B cell (primary cell): ENCODE results near the gene PRSS33. TPM values are rescaled to one million over a fixed set of nuclear protein-coding genes. Genes with fewer than 3 reads are reported as not detected.

Source experiments
- ATAC-seq: fragments of 200-7000 bp; cut with Tn5 transposase; one replicate; pipeline ENCODE4 v1.10.0; 2021; ENCODE audit warnings: low read depth, mild to moderate bottlenecking, moderate number of reproducible peaks, moderate library complexity
- CTCF ChIA-PET: fragments of 350-600 bp; sonication (Branson Sonifier 250); formaldehyde crosslinking; loops from one replicate; lab custom pipeline; 2021; ENCODE audit warnings: antibody characterized with exemption, inconsistent platforms; lab: Charles Lee
- POLR2A ChIA-PET: fragments of 350-600 bp; sonication (Branson Sonifier 250); formaldehyde crosslinking; loops from one replicate; lab custom pipeline; 2021; ENCODE audit warnings: antibody characterized with exemption; lab: Charles Lee
- DNase-seq: peaks from one replicate; pipeline ENCODE4 v3.0.0; 2013
- H2AFZ ChIP-seq: 2 replicates; pipeline ENCODE4 v1.6.1; 2012; ENCODE audit warnings: mild to moderate bottlenecking, low read depth, low read length; ENCODE audit not compliant: insufficient read depth, poor library complexity, severe bottlenecking
- H3K27ac ChIP-seq, 2 donors: 1 replicate in 1 of 2; 2 replicates in 1 of 2; pipeline ENCODE4 v1.5.1; 2012 to 2013; ENCODE audit warnings: low read length in 2 of 2, mild to moderate bottlenecking in 2 of 2, moderate library complexity in 1 of 2
- H3K27me3 ChIP-seq, 4 experiments: fragments of 200-600 bp in 1 of 4; sonication (generic) in 1 of 4; replicated peaks in 1 of 4; 1 replicate in 2 of 4; 2 replicates in 2 of 4; pipeline versions ENCODE4 v1.6.1 to v1.7.0; 2013 to 2016; ENCODE audit warnings: low read length in 3 of 4, mild to moderate bottlenecking in 2 of 4, mixed read lengths in 1 of 4, moderate library complexity in 1 of 4; ENCODE audit not compliant: insufficient read depth in 4 of 4, control insufficient read depth in 3 of 4; ENCODE audit errors: control extremely low read depth in 1 of 4
- H3K36me3 ChIP-seq, 2 experiments: replicated peaks in 1 of 2; 1 replicate in 1 of 2; 2 replicates in 1 of 2; pipeline versions ENCODE4 v1.6.1 to v1.7.1; 2013; ENCODE audit warnings: low read length in 1 of 2; ENCODE audit not compliant: insufficient read depth in 2 of 2, control insufficient read depth in 1 of 2; ENCODE audit errors: control extremely low read depth in 1 of 2, extremely low read depth in 1 of 2
- H3K4me1 ChIP-seq, 2 donors: fragments of 200-600 bp in 1 of 2; sonication (generic) in 1 of 2; 1 replicate in 1 of 2; 2 replicates in 1 of 2; pipeline versions ENCODE4 v1.5.1 to v1.6.1; 2013 to 2017; ENCODE audit warnings: low read length in 2 of 2; ENCODE audit not compliant: control insufficient read depth in 2 of 2, insufficient read depth in 2 of 2
- H3K4me2 ChIP-seq: replicated peaks from 2 replicates; pipeline ENCODE3; 2012; ENCODE audit warnings: mild to moderate bottlenecking, low read depth, low read length; ENCODE audit not compliant: poor library complexity, severe bottlenecking
- H3K4me3 ChIP-seq, 5 experiments: fragments of 200-600 bp in 1 of 5; sonication (generic) in 1 of 5; 1 replicate in 3 of 5; 2 replicates in 2 of 5; pipeline versions ENCODE4 v1.5.1 to v1.7.0; 2011 to 2016; ENCODE audit warnings: low read length in 4 of 5, mild to moderate bottlenecking in 4 of 5, low read depth in 2 of 5, control low read depth in 1 of 5, moderate library complexity in 1 of 5; ENCODE audit not compliant: insufficient read depth in 1 of 5; ENCODE audit errors: control extremely low read depth in 1 of 5, extremely low read depth in 1 of 5
- H3K79me2 ChIP-seq: fragments of 200-600 bp; sonication (generic); one replicate; pipeline ENCODE4 v1.6.0; 2016; ENCODE audit warnings: low read length; ENCODE audit not compliant: control insufficient read depth, insufficient read depth
- H3K9ac ChIP-seq: fragments of 200-600 bp; sonication (generic); 2 replicates; pipeline ENCODE4 v1.6.1; 2017; ENCODE audit warnings: mild to moderate bottlenecking, low read length, moderate library complexity
- H3K9me3 ChIP-seq, 3 donors: one replicate each; pipeline versions ENCODE4 v1.6.1 to v1.7.1; 2013; ENCODE audit warnings: low read length in 2 of 3; ENCODE audit not compliant: control insufficient read depth in 2 of 3, insufficient read depth in 1 of 3; ENCODE audit errors: control extremely low read depth in 1 of 3
- H4K20me1 ChIP-seq: 2 replicates; pipeline ENCODE4 v1.6.0; 2012; ENCODE audit warnings: mild to moderate bottlenecking, low read length; ENCODE audit not compliant: insufficient read depth, control insufficient read depth, poor library complexity, severe bottlenecking
- H3K27ac Mint-ChIP-seq: one replicate; pipeline ENCODE4 v1.8.0; 2021; ENCODE audit warnings: mixed read lengths
- H3K27me3 Mint-ChIP-seq: one replicate; pipeline ENCODE4 v1.8.0; 2021; ENCODE audit warnings: mixed read lengths
- H3K4me1 Mint-ChIP-seq: one replicate; pipeline ENCODE4 v1.8.0; 2021; ENCODE audit warnings: mixed read lengths
- H3K4me3 Mint-ChIP-seq: one replicate; pipeline ENCODE4 v1.8.0; 2021; ENCODE audit warnings: mixed read lengths
- H3K9me3 Mint-ChIP-seq: one replicate; pipeline ENCODE4 v1.8.0; 2022; ENCODE audit warnings: mixed read lengths; ENCODE audit not compliant: insufficient read depth
- EZH2 ChIP-seq: IDR thresholded peaks from 2 replicates; pipeline ENCODE4 v1.6.1; 2012; ENCODE audit warnings: borderline replicate concordance, low read depth, mild to moderate bottlenecking, moderate library complexity, low read length; ENCODE audit not compliant: insufficient read depth, poor library complexity, severe bottlenecking
- WGBS: methylation state at CpG from one replicate; pipeline ENCODE4 v1.1.5; 2013; ENCODE audit warnings: missing lambda C conversion rate; ENCODE audit not compliant: insufficient coverage; 5-methylcytosine and 5-hydroxymethylcytosine counted together
- intact Hi-C: fragments of 100-400 bp; cut with micrococcal nuclease; formaldehyde crosslinking; loops from one replicate; pipeline ENCODE4 v1.10.0; 2022
- polyA plus RNA-seq: library from polyadenylated mRNA; depleted of rRNA; stranded (reverse); fragments of >200 nt; gene quantifications from 2 replicates; pipeline ENCODE4 v1.2.3, GENCODE V29; 2012
- total RNA-seq, 2 donors: library from RNA; stranded (reverse); fragments of 120-200 nt in 1 of 2; gene quantifications; 1 replicate in 1 of 2; 2 replicates in 1 of 2; pipeline versions ENCODE4 v1.2.3 to v1.2.4, GENCODE V29; 2013 to 2022
- TF ChIP-seq, protein P1 (sequence below): fragments of 200-600 bp; IDR thresholded peaks from one replicate; pipeline ENCODE4 v1.8.0; 2022; ENCODE audit warnings: antibody characterized with exemption, mild to moderate bottlenecking

PRSS33 gene
- total and polyA plus RNA-seq, 2 donors (not counting 1 experiment from before 2014, with no cell fraction given), result not detected

DNA sequence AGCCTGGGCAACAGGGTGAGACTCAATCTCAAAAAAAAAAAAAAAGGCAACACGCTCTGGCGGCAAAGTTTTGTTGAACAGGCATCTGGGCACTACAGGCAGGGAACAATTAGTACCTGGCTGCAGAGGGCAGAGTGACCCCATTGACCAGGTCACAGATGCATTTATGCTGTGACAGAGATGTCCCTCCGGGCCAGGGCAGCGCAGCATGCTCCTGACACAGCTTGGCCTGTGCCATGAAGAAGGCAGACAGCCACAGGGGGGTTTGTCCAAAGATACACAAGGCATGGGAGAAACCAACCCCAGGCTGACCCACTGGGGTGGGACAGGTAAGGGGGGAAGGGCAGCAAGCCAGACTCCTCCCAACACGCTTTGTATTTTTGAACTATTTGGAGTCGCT lies 42.6 kb downstream of the PRSS33 start:
- intact Hi-C loops, result no loop called here
- DNase-seq, result no peak
- Mint-ChIP-seq H3K4me1 (no peaks in the 10 kb centered on the region), H3K9me3 (no peaks in the 10 kb centered on the region), H3K27ac (no peak overlapping the region), H3K27me3 (no peaks in the 10 kb centered on the region), H3K4me3 (no peak overlapping the region)
- Histone ChIP-seq H3K4me3 (no peak overlapping the region), H3K9me3 (no peaks in the 10 kb centered on the region), H3K4me2 (no peak overlapping the region), H3K36me3 (no peaks in the 10 kb centered on the region), H3K9ac (no peak overlapping the region), H3K79me2 (peaks cover 11% of the 10 kb centered on the region), H3K27me3 (no peaks in the 10 kb centered on the region), H3K4me1 (no peaks in the 10 kb centered on the region), H4K20me1 (no peaks in the 10 kb centered on the region), H3K27ac (no peak overlapping the region), H2AFZ (no peak overlapping the region)
- TF ChIP-seq, protein P1, sequence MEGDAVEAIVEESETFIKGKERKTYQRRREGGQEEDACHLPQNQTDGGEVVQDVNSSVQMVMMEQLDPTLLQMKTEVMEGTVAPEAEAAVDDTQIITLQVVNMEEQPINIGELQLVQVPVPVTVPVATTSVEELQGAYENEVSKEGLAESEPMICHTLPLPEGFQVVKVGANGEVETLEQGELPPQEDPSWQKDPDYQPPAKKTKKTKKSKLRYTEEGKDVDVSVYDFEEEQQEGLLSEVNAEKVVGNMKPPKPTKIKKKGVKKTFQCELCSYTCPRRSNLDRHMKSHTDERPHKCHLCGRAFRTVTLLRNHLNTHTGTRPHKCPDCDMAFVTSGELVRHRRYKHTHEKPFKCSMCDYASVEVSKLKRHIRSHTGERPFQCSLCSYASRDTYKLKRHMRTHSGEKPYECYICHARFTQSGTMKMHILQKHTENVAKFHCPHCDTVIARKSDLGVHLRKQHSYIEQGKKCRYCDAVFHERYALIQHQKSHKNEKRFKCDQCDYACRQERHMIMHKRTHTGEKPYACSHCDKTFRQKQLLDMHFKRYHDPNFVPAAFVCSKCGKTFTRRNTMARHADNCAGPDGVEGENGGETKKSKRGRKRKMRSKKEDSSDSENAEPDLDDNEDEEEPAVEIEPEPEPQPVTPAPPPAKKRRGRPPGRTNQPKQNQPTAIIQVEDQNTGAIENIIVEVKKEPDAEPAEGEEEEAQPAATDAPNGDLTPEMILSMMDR, result no peak
- TF ChIP-seq EZH2, result no peak
- ChIA-PET POLR2A (interaction anchor here (0.7 kb wide), 1 partner anchor 12 kb away, joined by 5 read pairs; no protein-coding TSS in a partner anchor), CTCF (no interaction called here)
- no peak for ATAC-seq
- WGBS, result 98% methylated on average over 6 of the region's 6 CpGs

DNA sequence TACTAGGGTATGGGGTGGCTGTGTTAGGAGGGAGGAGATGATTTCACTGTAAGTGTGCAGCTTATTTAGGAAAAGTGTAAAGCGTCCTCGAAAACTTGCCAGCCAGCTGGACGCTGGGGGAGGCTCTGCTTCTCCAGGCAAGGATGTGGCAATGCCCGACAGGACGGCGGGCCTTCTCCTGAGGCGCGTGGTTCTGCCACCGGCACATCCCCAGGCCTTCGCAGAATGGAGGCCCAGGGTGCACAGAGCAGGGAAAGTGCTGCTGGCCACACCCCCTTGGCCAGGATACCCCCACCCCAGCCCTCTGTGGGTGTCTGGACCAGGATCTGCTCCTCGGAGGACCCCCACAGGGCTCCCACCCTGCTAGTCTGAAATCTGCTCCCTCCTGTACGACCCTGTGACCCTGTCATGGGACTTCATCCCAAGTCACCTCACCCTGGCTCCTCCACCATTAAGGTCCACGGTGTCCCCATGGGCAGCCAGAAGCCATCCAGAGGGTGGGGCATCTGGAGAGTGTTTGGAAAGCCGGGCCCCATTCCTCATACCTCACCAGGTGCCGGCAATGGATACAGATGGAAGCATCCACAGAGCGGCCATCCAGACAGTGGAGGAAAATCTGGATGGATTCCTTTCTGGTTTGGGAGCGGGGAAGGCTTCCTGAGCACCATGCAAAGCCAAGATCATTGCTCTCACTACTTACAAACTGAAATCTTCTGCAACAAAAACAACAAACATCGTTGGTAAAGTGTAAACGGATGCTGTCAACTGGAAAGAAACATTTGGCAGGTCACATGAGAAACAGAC lies 44.2 kb downstream of the PRSS33 start:
- Histone ChIP-seq H3K27ac (no peak overlapping the region), H3K4me2 (no peak overlapping the region), H3K4me1 (no peaks in the 10 kb centered on the region), H4K20me1 (no peaks in the 10 kb centered on the region), H3K9ac (no peak overlapping the region), H2AFZ (no peak overlapping the region), H3K9me3 (no peaks in the 10 kb centered on the region), H3K27me3 (peaks cover 0 to 1% (median 0%) of the 10 kb centered on the region in 4 experiments), H3K79me2 (no peaks in the 10 kb centered on the region), H3K36me3 (no peaks in the 10 kb centered on the region), H3K4me3 (no peak overlapping the region)
- DNase-seq, result no peak
- TF ChIP-seq, protein P1, result no peak
- TF ChIP-seq EZH2, result no peak
- intact Hi-C loops, result no loop called here
- POLR2A ChIA-PET, result no interaction called here
- Mint-ChIP-seq H3K4me1 (no peaks in the 10 kb centered on the region), H3K4me3 (no peak overlapping the region), H3K27ac (no peak overlapping the region), H3K9me3 (no peaks in the 10 kb centered on the region), H3K27me3 (no peaks in the 10 kb centered on the region)
- ATAC-seq, result no peak
- WGBS, result 90% methylated on average over 13 of the region's 19 CpGs
- CTCF ChIA-PET, result no interaction called here
